GM23338 (cell line): ENCODE data around the gene OST4. TPM values are rescaled to one million over a fixed set of nuclear protein-coding genes. Genes with fewer than 3 reads are reported as not detected.

Experiments
- ATAC-seq: fragments of 200-7000 bp; cut with Tn5 transposase; 3 replicates; pipeline ENCODE4 v1.9.1; 2020
- DNase-seq: peaks from one replicate; pipeline ENCODE4 v3.0.0-alpha.2; 2015; ENCODE audit warnings: low spot score
- H2AFZ ChIP-seq: fragments of 200-600 bp; sonication (generic); 2 replicates; pipeline ENCODE4 v1.8.0; 2016; ENCODE audit warnings: antibody characterized with exemption, mild to moderate bottlenecking, moderate library complexity
- H3F3A ChIP-seq: fragments of 200-600 bp; sonication (generic); replicated peaks from 2 replicates; pipeline ENCODE4 v1.8.0; 2017; ENCODE audit warnings: antibody characterized with exemption, mixed run types, low read depth
- H3K27ac ChIP-seq: fragments of 200-600 bp; sonication (generic); 2 replicates; pipeline ENCODE4 v1.6.1; 2016; ENCODE audit warnings: low read depth
- H3K27me3 ChIP-seq: fragments of 200-600 bp; sonication (generic); 2 replicates; pipeline ENCODE4 v1.8.0; 2016; ENCODE audit warnings: mild to moderate bottlenecking, mixed run types, moderate library complexity; ENCODE audit not compliant: insufficient read depth
- H3K36me3 ChIP-seq: fragments of 200-600 bp; sonication (generic); 2 replicates; pipeline ENCODE4 v1.8.0; 2016; ENCODE audit warnings: mild to moderate bottlenecking; ENCODE audit not compliant: insufficient read depth
- H3K4me1 ChIP-seq: fragments of 200-600 bp; sonication (generic); 2 replicates; pipeline ENCODE4 v1.8.0; 2016; ENCODE audit warnings: mild to moderate bottlenecking, moderate library complexity; ENCODE audit not compliant: insufficient read depth
- H3K4me2 ChIP-seq: fragments of 200-600 bp; sonication (generic); 2 replicates; pipeline ENCODE4 v1.7.1; 2017; ENCODE audit warnings: mixed run types
- H3K4me3 ChIP-seq: fragments of 200-600 bp; sonication (generic); 2 replicates; pipeline ENCODE4 v1.6.1; 2016; ENCODE audit warnings: mixed run types
- H3K79me2 ChIP-seq: fragments of 200-600 bp; sonication (generic); replicated peaks from 2 replicates; pipeline ENCODE4 v1.8.0; 2017; ENCODE audit warnings: mild to moderate bottlenecking; ENCODE audit not compliant: insufficient read depth
- H3K9me2 ChIP-seq: fragments of 200-600 bp; sonication (generic); 2 replicates; pipeline ENCODE4 v1.8.0; 2017; ENCODE audit not compliant: insufficient read depth
- H4K20me1 ChIP-seq: fragments of 200-600 bp; sonication (generic); replicated peaks from 2 replicates; pipeline ENCODE4 v1.8.0; 2017; ENCODE audit warnings: mild to moderate bottlenecking; ENCODE audit not compliant: insufficient read depth
- H3K27ac Mint-ChIP-seq: 2 replicates; pipeline ENCODE4 v1.8.0; 2020; ENCODE audit warnings: inconsistent platforms, mild to moderate bottlenecking, moderate library complexity, mixed read lengths
- H3K27me3 Mint-ChIP-seq: 3 replicates; pipeline ENCODE4 v1.8.0; 2022; ENCODE audit warnings: low read depth, mild to moderate bottlenecking, moderate library complexity, mixed read lengths, inconsistent platforms; ENCODE audit not compliant: insufficient read depth, poor library complexity
- H3K36me3 Mint-ChIP-seq: 3 replicates; pipeline ENCODE4 v1.8.0; 2021; ENCODE audit warnings: low read depth, mild to moderate bottlenecking, inconsistent platforms, moderate library complexity, mixed read lengths
- H3K4me1 Mint-ChIP-seq: 3 replicates; pipeline ENCODE4 v1.8.0; 2020; ENCODE audit warnings: mild to moderate bottlenecking, inconsistent platforms, mixed read lengths
- H3K4me3 Mint-ChIP-seq: 3 replicates; pipeline ENCODE4 v1.8.0; 2021; ENCODE audit warnings: moderate library complexity, mild to moderate bottlenecking, inconsistent platforms, mixed read lengths
- H3K9me3 Mint-ChIP-seq: 3 replicates; pipeline ENCODE4 v1.8.0; 2020; ENCODE audit warnings: moderate library complexity, mild to moderate bottlenecking, inconsistent platforms, mixed read lengths
- CREB1 ChIP-seq: fragments of 250-450 bp; sonication (Bioruptor Pico); IDR thresholded peaks from 2 replicates; pipeline ENCODE4 v1.5.0; 2020; ENCODE audit warnings: low read depth, mild to moderate bottlenecking, moderate library complexity
- CTCF ChIP-seq, 2 experiments: fragments of 200-600 bp in 1 of 2; sonication (generic) in 1 of 2; conservative IDR thresholded peaks; 2 replicates each; pipeline versions ENCODE4 v1.5.1 to v1.6.1; 2016 to 2017; ENCODE audit warnings: antibody characterized with exemption in 2 of 2, low read depth in 2 of 2, mild to moderate bottlenecking in 2 of 2, moderate library complexity in 1 of 2
- ETS1 ChIP-seq: IDR thresholded peaks from 2 replicates; pipeline ENCODE4 v1.6.1; 2016; ENCODE audit warnings: antibody characterized with exemption
- EZH2 ChIP-seq: fragments of 200-600 bp; sonication (generic); IDR thresholded peaks from one replicate; pipeline ENCODE4 v1.8.0; 2017; ENCODE audit warnings: antibody characterized with exemption, mild to moderate bottlenecking, low read depth; ENCODE audit not compliant: unreplicated experiment
- EZH2phosphoT487 ChIP-seq: fragments of 200-600 bp; sonication (generic); IDR thresholded peaks from one replicate; pipeline ENCODE4 v1.8.1; 2018; ENCODE audit warnings: antibody characterized with exemption; ENCODE audit not compliant: unreplicated experiment
- JUNB ChIP-seq: IDR thresholded peaks from one replicate; pipeline ENCODE4 v1.6.1; 2016; ENCODE audit warnings: antibody characterized with exemption; ENCODE audit not compliant: unreplicated experiment
- NANOG ChIP-seq: IDR thresholded peaks from 2 replicates; pipeline ENCODE4 v1.6.1; 2016; ENCODE audit warnings: antibody characterized with exemption, borderline replicate concordance
- POLR2AphosphoS5 ChIP-seq: IDR thresholded peaks from 2 replicates; pipeline ENCODE4 v1.6.1; 2016; ENCODE audit warnings: antibody characterized with exemption, low read depth
- REST ChIP-seq: IDR thresholded peaks from one replicate; pipeline ENCODE4 v1.6.1; 2018; ENCODE audit warnings: antibody characterized with exemption; ENCODE audit not compliant: unreplicated experiment
- STAT1 ChIP-seq: IDR thresholded peaks from one replicate; pipeline ENCODE4 v1.6.1; 2016; ENCODE audit warnings: antibody characterized with exemption; ENCODE audit not compliant: unreplicated experiment
- ZNF114 ChIP-seq: fragments of 250-450 bp; sonication (Bioruptor Pico); IDR thresholded peaks from 2 replicates; pipeline ENCODE4 v1.5.0; 2020; ENCODE audit warnings: mild to moderate bottlenecking, moderate library complexity
- ZNF331 ChIP-seq: fragments of 250-450 bp; sonication (Bioruptor Pico); IDR thresholded peaks from 2 replicates; pipeline ENCODE4 v1.5.0; 2020; ENCODE audit warnings: low read depth, mild to moderate bottlenecking, moderate library complexity
- ZNF462 ChIP-seq: fragments of 250-450 bp; sonication (Bioruptor Pico); IDR thresholded peaks from 2 replicates; pipeline ENCODE4 v1.5.0; 2020; ENCODE audit warnings: mild to moderate bottlenecking, moderate library complexity
- polyA plus RNA-seq: library from polyadenylated mRNA; unstranded; fragments of >200 nt; fragmentation: Nextera tagmentation; extraction: Ambion mirVana; gene quantifications from 2 replicates; pipeline ENCODE4 v1.2.1, GENCODE V29; 2016
- total RNA-seq: library from RNA; depleted of rRNA; stranded (reverse); fragments of >200 nt; shearing (Covaris generic); gene quantifications from 2 replicates; pipeline ENCODE4 v1.2.3, GENCODE V29; 2014

Gene OST4
- total and polyA plus RNA-seq, 2 experiments from 2014 or later = 226 to 568 TPM

- no peaks in the 10 kb centered on the region for H3K9me2 ChIP-seq
- peak overlapping the region; percentile 66 for H3K4me3 Mint-ChIP-seq
- peaks cover 8% of the 10 kb centered on the region; the same call in 2 of the 3 replicates for H3K4me1 Mint-ChIP-seq
- H3K4me3 ChIP-seq = peak overlapping the region; percentile 65
- H3K36me3 Mint-ChIP-seq = no peaks in the 10 kb centered on the region; the same call in 2 of the 3 replicates
- peaks cover 62% of the 10 kb centered on the region for H3K27me3 ChIP-seq
- peak overlapping the region; percentile 85 for H3K4me2 ChIP-seq
- H3K4me1 ChIP-seq = peaks cover 12% of the 10 kb centered on the region
- H3K27ac ChIP-seq = no peak overlapping the region
- no peak for DNase-seq
- peaks cover 9% of the 10 kb centered on the region; the same call in 1 of the 2 replicates for H3F3A ChIP-seq
- H2AFZ ChIP-seq = peak overlapping the region; percentile 96
- H3K27ac Mint-ChIP-seq = no peak overlapping the region
- H3K79me2 ChIP-seq = no peaks in the 10 kb centered on the region
- H3K27me3 Mint-ChIP-seq = peaks cover 50% of the 10 kb centered on the region
- peak; percentile 70 for ATAC-seq
- TF ChIP-seq ZNF331 (CRISPR knock-in tag) (no peak), POLR2AphosphoS5 (no peak), CTCF (conservative IDR thresholded peaks at IDR 0.05; ENCODE audit: low read depth in 2 of 2) (no peak), CREB1 (CRISPR knock-in tag) (no peak), JUNB (no peak), EZH2 (no peak), ZNF114 (CRISPR knock-in tag) (no peak), STAT1 (no peak), REST (no peak), NANOG (no peak), ETS1 (no peak), ZNF462 (CRISPR knock-in tag) (no peak), EZH2phosphoT487 (no peak)
- H3K9me3 Mint-ChIP-seq = no peaks in the 10 kb centered on the region; the same call in 2 of the 3 replicates
- H3K36me3 ChIP-seq = no peaks in the 10 kb centered on the region
- no peaks in the 10 kb centered on the region for H4K20me1 ChIP-seq
Observed at GRCh38 chr2:27117995-27118524, 46.6 kb upstream of the OST4 start.
